Ovary (tissue), 3 donors: ENCODE results near the gene NDUFAF4.

ENCODE experiments used
- CTCF ChIP-seq, 3 donors: fragments of 450-650 bp in 2 of 3; fragments of 200-600 bp in 1 of 3; IDR thresholded peaks; one replicate each; pipeline versions ENCODE4 v1.5.1 to v1.8.0; 2016 to 2022; ENCODE audit warnings: antibody characterized with exemption in 3 of 3, mild to moderate bottlenecking in 1 of 3
- EP300 ChIP-seq: sonication (generic); formaldehyde crosslinking; IDR thresholded peaks from one replicate; pipeline ENCODE4 v1.6.1; 2017; ENCODE audit warnings: antibody characterized with exemption
- POLR2A ChIP-seq: fragments of 450-650 bp; IDR thresholded peaks from one replicate; pipeline ENCODE4 v1.6.1; 2017; ENCODE audit warnings: antibody characterized with exemption, mild to moderate bottlenecking, moderate library complexity
- donor health status: DM: no; HTN: no; CAD: no.

GRCh38 chr6:96917098-96917497 is 19.4 kb upstream of the NDUFAF4 start:
- TF ChIP-seq CTCF (IDR thresholded peaks at IDR 0.05) (no peak), EP300 (no peak), POLR2A (no peak)
